NCI-H774 (cell line): Measurements from ENCODE around the gene ADK.

Experiments
- DNase-seq: peaks from one replicate; lab custom pipeline; 2025; lab: John Stamatoyannopoulos, UW

The ADK gene

GRCh38 chr10:74738985-74739567, 588.1 kb downstream of the ADK start:
- DNase-seq, result no peak

DNA sequence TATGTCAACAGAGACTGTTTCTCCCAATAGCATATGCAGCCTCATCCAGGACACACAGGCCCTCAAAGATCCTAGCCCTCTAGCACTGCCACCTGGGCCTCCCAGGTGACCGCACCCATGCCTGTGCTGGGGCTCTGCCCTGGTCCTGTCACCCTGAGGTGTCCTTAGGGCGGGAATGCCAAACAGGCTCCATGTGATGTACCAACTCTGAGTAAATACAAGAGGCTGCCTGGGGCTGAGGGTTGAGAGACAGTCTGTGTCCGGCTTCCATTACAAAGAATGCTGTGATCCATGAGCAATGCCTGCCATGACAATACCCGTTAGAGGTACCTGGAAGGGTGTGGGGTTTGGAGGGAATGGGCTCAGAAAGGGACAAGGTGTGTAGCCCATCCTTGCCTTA, 592.4 kb downstream of the ADK start:
- no peak for DNase-seq

GRCh38 chr10:74745449-74745848, 594.4 kb downstream of the ADK start:
- no peak for DNase-seq

DNA sequence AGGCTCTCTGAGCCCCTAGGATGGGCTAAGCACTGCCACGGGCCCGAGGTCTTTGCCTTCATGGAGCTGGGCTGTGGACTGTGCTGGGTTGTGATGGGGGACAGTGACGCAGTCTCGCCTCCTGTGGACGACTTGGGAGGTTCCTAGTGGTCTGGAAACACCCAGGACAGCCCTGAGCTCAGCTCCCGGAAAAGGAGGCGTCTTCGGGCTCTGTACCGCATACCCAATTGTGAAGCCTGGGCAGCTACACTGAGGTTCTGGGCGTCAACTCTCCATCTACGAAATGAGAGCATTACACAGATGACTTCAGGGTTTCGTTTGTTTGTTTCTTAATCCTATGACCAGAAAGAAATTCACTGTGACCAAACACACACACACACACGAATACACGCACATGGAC, 595.8 kb downstream of the ADK start:
- DNase-seq, result no peak

DNA sequence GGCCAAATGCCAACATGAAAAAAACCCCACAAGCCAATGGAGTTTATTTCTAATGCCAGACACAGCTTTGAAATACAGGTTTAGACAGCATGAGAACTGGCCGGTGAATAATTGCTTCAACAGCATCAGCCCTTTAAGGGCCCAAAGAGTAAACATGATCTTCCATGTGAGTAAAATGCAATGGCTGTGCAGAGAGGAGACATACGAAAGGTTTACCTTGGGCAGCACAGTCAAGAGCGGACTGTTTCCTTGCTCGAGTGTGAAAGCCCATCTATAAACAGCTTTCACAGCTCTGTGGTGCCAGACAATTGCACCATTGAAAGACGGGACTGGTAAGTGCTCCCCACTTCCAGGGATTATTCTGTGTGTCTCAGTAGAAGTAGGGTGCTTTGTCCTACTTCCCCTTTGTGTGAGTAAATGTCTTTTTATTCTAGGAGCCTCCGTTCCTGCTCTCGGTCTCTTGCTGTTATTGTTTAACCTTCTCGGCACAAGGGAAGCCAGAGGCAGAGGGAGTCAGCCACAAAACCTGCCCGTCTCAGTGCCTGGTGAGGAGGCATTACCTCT, 597.5 kb downstream of the ADK start:
- no peak for DNase-seq

GRCh38 chr10:74750848-74751274, 599.8 kb downstream of the ADK start:
- DNase-seq, result no peak

- DNase-seq, result no peak
Measured at GRCh38 chr10:74752371-74753040, 601.5 kb downstream of the ADK start.

DNA sequence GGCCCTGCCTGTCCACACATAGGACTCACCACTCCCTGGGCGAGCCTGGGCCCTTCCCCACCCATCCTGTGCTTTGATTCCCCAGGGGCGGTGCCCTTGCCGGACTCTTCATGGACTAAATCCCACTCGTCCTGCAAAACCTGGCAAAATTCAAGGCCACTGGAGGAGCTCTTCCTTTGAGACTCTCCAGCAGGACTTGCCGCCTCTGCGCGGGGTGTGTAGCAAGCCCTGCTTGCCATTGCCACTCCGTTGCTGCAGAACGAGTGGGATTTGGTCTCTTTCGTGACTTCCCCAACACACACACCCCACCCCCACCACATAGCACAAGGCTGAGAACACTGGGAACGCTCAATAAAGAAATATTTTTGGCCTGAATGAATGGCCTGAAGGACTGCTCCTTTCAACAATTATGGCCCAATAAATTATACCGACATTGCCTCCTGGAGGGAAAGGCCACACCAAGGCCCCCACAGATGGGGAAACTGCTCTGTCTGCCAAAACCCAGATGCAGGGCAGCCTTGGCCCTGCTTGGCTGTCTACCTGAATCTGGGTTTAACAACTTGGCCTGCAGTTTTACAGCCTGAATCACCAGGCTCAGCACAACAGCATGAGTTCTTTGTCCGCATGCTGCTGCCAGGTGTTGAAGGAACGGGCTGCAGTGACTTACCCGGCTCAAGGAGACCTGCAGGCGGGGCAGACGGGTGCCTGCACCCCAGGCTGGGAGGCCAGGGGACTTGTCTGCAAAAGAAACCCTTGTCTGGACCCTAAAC, 602.6 kb downstream of the ADK start:
- DNase-seq, result no peak

DNA sequence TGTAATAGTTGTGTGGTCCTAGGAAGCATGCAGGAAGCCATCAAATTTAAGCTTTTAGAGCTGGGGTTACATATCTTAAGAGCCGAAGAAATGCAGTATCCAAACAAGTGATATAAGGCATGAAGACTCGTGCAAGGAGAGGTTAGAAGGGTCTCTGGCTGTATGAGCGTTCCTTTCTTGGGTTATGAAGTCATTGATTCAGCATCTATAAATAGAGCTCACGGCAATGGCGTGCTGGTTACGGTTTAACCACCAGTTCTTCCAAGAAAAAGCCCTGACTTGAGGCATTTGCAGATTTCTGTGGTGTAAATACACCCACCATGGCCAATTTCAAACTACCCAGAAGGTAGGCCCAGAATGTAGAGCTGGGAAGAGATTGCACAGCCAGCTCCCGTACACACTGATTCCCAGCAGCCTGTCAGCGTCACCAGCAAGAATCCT, 603.4 kb downstream of the ADK start:
- no peak for DNase-seq

DNA sequence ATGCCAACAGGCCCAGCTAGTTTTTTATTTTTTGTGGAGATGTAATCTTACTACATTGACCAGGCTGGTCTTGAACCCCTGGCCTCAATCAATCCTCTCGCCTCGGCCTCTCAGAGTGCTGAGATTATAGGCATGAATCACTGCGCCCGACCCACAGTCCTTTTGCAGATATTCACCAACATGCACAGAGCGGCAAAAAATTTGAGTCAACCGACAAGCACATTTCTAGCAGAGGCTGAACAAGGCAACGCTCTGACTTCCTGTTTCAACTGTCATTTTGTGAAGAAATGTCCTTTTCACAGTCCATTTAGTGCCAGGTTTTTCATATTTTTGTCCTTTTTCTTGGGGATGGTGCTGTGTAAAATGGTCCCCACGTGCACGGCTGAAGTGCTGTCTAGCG, 604.3 kb downstream of the ADK start:
- DNase-seq, result no peak
